BLaER1 (cell line): ENCODE measurements around the gene ENO2.

Experiments
- H3K27ac ChIP-seq: shearing (Covaris generic); formaldehyde crosslinking; 2 replicates; pipeline ENCODE4 v1.8.1; 2022
- H3K27me3 ChIP-seq: shearing (Covaris generic); formaldehyde crosslinking; 2 replicates; pipeline ENCODE4 v1.8.1; 2022
- H3K36me3 ChIP-seq: shearing (Covaris generic); formaldehyde crosslinking; 2 replicates; pipeline ENCODE4 v1.8.1; 2022
- H3K4me1 ChIP-seq: shearing (Covaris generic); formaldehyde crosslinking; 2 replicates; pipeline ENCODE4 v1.8.1; 2022
- H3K4me2 ChIP-seq: shearing (Covaris generic); formaldehyde crosslinking; 2 replicates; pipeline ENCODE4 v1.8.1; 2022
- H3K4me3 ChIP-seq: shearing (Covaris generic); formaldehyde crosslinking; 2 replicates; pipeline ENCODE4 v1.8.1; 2022
- H3K9ac ChIP-seq: shearing (Covaris generic); formaldehyde crosslinking; 2 replicates; pipeline ENCODE4 v1.8.1; 2022
- H3K9me3 ChIP-seq: shearing (Covaris generic); formaldehyde crosslinking; 2 replicates; pipeline ENCODE4 v1.8.1; 2022
- H4K20me1 ChIP-seq: shearing (Covaris generic); formaldehyde crosslinking; 2 replicates; pipeline ENCODE4 v1.8.1; 2022
- Cebpa-rat ChIP-seq: shearing (Covaris generic); IDR thresholded peaks from 2 replicates; pipeline ENCODE4 v1.8.1; 2022

Gene ENO2

DNA sequence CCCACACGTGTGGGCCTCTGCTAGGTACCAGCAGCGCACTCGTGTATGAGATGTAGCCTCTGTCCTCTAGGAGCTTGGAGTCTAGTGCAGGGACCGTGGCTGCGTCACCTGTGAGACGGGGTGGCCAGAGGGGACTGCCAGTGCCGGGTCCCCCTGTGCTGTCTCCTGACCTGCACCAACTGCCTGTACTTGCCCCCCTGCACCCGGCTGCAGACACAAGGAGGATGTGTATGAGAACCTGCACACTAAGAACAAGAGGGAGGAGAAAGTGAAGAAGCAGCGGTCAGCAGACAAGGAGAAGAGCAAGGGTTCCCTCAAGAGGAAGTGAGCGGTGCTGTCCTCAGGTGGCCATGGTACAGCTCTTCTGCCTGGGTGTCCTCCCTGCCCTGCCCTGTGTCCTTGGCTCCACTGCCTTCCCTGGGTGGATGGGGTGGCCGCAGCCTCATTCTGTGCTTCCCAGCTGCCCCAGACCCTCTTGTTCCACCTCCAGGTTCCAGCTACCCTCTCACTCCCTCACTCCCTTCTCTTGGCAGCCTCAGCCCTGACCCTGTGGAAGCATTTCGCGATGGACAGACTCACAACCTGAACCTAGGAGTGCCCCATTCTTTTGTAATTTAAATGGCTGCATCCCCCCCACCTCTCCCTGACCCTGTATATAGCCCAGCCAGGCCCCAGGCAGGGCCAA lies 46.4 kb downstream of the ENO2 start:
- peak overlapping the region; percentile 58 for H3K4me3 ChIP-seq
- H3K4me1 ChIP-seq: peaks cover 97% of the 10 kb centered on the region
- H3K9me3 ChIP-seq: no peaks in the 10 kb centered on the region
- H3K4me2 ChIP-seq: peak overlapping the region; percentile 91
- TF ChIP-seq Cebpa-rat: no peak
- H3K9ac ChIP-seq: peak overlapping the region; percentile 93
- no peaks in the 10 kb centered on the region for H4K20me1 ChIP-seq
- peak overlapping the region; percentile 91 for H3K27ac ChIP-seq
- H3K27me3 ChIP-seq: no peaks in the 10 kb centered on the region
- peaks cover 60% of the 10 kb centered on the region for H3K36me3 ChIP-seq

DNA sequence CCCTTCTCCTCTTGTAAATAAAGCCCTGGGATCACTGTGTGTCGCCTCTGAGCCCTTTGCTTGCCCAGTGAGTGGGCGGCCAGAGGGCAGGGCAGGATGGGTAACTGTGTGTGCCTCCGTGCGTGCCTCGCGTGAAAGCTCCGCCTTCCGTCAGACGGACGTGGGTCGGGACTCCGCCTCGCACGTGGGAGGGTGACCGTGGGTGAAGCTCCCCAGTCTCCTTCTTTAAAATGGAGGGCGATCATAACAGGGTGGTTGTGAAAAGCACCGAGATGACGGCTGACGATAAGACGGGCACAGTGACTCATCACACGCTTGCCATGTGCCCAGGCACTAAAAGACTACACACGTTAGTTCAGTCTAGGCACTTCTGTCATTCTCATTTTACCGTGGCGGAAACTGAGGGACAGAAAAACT lies 46.9 kb downstream of the ENO2 start:
- Histone ChIP-seq H3K4me3 (peak overlapping the region; percentile 58), H3K4me1 (peaks cover 95% of the 10 kb centered on the region), H4K20me1 (no peaks in the 10 kb centered on the region), H3K4me2 (peak overlapping the region; percentile 91), H3K36me3 (peaks cover 60% of the 10 kb centered on the region), H3K27ac (peak overlapping the region; percentile 91), H3K9me3 (no peaks in the 10 kb centered on the region), H3K9ac (peak overlapping the region; percentile 93), H3K27me3 (no peaks in the 10 kb centered on the region)
- TF ChIP-seq Cebpa-rat: no peak

DNA sequence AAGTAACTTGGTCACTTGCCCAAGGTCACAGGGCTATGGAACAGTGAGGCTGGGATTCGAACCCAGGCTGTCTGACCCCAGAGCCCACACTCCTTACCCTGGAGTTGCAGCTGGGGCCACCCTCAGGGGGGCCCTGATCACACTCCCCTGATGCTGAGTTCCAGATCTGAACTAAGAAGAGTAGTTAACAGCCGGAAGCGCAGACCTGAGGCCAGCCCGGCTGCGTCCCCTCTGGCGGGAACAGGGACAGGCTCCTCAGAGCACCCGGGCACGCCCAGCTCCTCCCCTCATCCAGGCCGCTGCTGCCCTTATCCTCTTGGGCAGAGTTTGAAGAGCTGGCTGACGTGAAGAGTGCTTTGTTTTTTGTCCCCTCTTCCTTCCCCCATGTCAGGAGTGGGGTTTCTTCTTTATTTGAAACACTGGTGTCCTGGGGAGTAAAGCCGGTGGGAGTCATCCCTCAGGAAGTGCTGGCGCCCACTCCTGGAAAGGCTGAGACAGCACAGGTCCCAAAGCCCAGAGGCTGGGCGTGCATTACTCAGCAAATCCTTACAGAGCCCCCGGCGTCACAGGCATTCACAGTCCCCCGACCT lies 47.4 kb downstream of the ENO2 start:
- Histone ChIP-seq H3K27me3 (no peaks in the 10 kb centered on the region), H3K9me3 (no peaks in the 10 kb centered on the region), H3K4me3 (peak overlapping the region; percentile 58), H3K4me1 (peaks cover 90% of the 10 kb centered on the region), H3K9ac (peak overlapping the region; percentile 93), H4K20me1 (no peaks in the 10 kb centered on the region), H3K36me3 (peaks cover 60% of the 10 kb centered on the region), H3K4me2 (peak overlapping the region; percentile 91), H3K27ac (peak overlapping the region; percentile 91)
- TF ChIP-seq Cebpa-rat: no peak

- Histone ChIP-seq H3K4me2 (peak overlapping the region; percentile 91), H3K27me3 (no peaks in the 10 kb centered on the region), H3K4me3 (peak overlapping the region; percentile 58), H3K9me3 (no peaks in the 10 kb centered on the region), H3K36me3 (peaks cover 61% of the 10 kb centered on the region), H3K27ac (peak overlapping the region; percentile 91), H4K20me1 (no peaks in the 10 kb centered on the region), H3K4me1 (peaks cover 86% of the 10 kb centered on the region), H3K9ac (peak overlapping the region; percentile 93)
- TF ChIP-seq Cebpa-rat: peak; percentile 64; the same call in 1 of the 2 replicates
These were observed 48.1 kb downstream of the ENO2 start for GRCh38 chr12:6962285-6963015.

DNA sequence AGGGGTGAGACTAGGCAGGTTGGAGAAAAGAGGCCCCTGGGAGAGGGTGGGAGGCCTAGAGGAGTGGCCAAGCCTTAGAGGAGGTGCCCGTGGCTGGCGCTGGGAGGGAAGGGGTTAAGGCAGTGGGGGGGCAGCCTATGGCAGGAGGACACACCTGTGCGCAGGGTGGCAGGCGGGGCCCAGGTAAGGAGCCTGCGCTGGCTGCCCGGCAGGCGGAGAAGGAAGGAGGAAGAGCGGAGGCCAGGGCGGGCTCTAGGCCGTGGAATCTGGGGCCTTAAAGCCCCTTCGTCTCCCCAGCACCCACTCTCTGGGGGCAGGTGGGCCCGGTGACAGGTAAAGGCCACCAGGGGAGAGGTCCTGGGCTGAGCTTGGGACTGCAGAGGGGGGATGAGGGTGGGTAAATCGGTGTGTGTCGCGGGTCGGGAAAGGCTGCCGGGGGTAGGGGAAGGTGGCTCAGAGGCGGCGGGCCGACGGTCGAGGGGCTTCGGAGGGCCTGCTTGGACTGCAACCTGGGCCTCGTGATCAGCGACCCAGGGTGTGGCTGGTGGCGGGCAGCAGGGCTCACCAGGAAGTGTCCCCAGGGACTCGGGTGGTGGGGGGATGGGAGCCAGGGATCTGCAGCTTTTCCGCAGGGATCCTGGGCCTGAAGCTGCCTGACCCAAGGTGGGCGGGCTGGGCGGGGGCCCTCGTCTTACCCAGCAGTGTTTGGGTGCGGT lies 48.8 kb downstream of the ENO2 start:
- Histone ChIP-seq H3K27me3 (no peaks in the 10 kb centered on the region), H3K4me2 (peak overlapping the region; percentile 91), H3K27ac (peak overlapping the region; percentile 91), H3K9ac (peak overlapping the region; percentile 93), H4K20me1 (no peaks in the 10 kb centered on the region), H3K4me1 (peaks cover 86% of the 10 kb centered on the region), H3K4me3 (no peak overlapping the region), H3K9me3 (no peaks in the 10 kb centered on the region), H3K36me3 (peaks cover 61% of the 10 kb centered on the region)
- TF ChIP-seq Cebpa-rat: no peak

DNA sequence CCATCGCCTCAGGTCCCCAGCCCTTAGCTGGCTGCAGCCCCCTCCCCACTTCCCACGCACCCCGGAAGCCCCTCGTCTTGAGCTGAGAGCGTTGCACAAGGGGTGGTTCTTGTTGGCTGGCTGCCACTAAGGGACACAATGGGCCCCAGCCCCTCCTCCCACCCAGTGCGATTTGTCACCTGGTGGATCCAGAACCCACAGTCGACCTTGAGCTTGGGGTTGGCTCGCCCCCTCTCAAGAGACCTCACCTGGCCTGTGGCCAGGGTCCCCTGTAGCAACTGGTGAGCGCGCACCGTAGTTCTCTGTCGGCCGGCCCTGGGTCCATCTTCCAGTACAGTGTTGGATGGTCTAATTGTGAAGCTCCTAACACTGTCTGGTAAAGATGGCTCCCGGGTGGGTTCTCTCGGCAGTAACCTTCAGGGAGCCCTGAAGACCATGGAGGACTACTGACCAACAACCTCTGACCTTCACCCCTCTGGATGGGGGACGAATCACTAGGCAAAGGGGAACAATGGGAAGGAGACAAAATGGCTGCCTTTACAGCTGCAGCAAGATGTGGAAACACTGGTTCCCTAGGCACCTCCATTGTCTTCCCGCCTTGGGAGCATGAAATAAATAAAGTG lies 49.5 kb downstream of the ENO2 start:
- H4K20me1 ChIP-seq: peaks cover 3% of the 10 kb centered on the region; the same call in 1 of the 2 replicates
- peak overlapping the region; percentile 43; the same call in 1 of the 2 replicates for H3K9ac ChIP-seq
- peak overlapping the region; percentile 46 for H3K4me2 ChIP-seq
- peaks cover 86% of the 10 kb centered on the region for H3K4me1 ChIP-seq
- no peak overlapping the region for H3K4me3 ChIP-seq
- H3K27ac ChIP-seq: peak overlapping the region; percentile 63
- no peaks in the 10 kb centered on the region for H3K27me3 ChIP-seq
- no peaks in the 10 kb centered on the region for H3K9me3 ChIP-seq
- no peak for TF ChIP-seq Cebpa-rat
- peaks cover 64% of the 10 kb centered on the region for H3K36me3 ChIP-seq

DNA sequence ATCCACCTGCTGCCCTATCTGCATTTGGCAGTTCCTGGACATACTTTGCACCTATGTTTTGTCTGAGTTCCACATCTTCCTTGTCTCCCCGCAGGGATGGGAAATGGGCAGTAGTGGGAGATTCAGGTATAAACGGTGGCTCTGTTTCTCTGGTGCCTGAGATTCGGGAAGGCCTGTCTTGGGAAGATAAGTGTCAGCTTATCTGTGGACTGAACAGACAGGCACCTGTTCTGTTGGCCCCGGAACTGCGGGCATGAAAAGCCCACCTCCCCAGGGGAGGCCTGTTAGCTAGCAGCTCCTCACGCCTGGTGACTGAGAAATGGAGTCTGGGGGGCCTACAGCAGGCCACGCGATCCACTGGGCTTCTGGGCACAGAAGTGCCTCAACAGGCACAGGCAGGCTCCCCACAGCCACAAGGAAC lies 50.2 kb downstream of the ENO2 start:
- peaks cover 69% of the 10 kb centered on the region for H3K36me3 ChIP-seq
- no peak overlapping the region for H3K4me3 ChIP-seq
- H3K9ac ChIP-seq: peak overlapping the region; percentile 43
- no peaks in the 10 kb centered on the region for H3K27me3 ChIP-seq
- peak overlapping the region; percentile 63 for H3K27ac ChIP-seq
- no peak for TF ChIP-seq Cebpa-rat
- H3K4me1 ChIP-seq: peaks cover 87% of the 10 kb centered on the region
- peaks cover 9% of the 10 kb centered on the region; the same call in 1 of the 2 replicates for H4K20me1 ChIP-seq
- no peaks in the 10 kb centered on the region for H3K9me3 ChIP-seq
- peak overlapping the region; percentile 46 for H3K4me2 ChIP-seq

DNA sequence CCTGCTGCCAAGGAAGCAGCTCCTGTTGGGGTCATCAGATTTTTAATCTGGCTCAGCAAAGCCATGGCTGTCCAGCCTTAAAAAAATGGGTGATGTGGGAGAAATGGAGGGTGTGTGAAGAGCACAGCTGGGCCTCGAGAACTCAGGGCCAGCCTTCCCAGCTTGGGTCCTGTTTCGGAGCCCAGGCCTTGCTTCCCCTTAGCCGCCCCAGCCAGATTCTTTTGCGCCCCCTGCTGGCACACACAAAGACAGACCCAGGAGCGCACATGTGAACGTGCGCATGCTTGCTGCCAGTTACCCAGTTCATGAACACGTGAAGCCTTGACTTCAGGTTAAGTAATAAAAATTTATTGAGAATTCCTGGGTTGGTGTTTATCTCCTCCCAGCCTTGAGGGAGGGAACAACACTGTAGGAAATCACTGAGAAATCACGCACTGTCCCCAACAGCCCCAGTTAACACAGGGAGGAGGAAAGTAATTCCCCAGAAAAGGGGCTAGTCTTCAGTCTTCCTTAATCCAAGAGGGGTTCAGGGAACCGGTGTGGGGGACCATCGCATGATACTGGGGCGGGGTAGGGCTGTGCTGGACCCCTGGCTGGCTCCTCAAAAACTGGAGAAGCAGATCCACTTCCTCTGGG lies 50.8 kb downstream of the ENO2 start:
- Histone ChIP-seq H3K27ac (peak overlapping the region; percentile 63), H3K4me3 (no peak overlapping the region), H3K27me3 (no peaks in the 10 kb centered on the region), H3K4me2 (peak overlapping the region; percentile 46), H3K9ac (peak overlapping the region; percentile 43), H3K36me3 (peaks cover 67% of the 10 kb centered on the region), H4K20me1 (peaks cover 9% of the 10 kb centered on the region; the same call in 1 of the 2 replicates), H3K4me1 (peaks cover 82% of the 10 kb centered on the region), H3K9me3 (no peaks in the 10 kb centered on the region)
- no peak for TF ChIP-seq Cebpa-rat

GRCh38 chr12:6965714-6966113 lies 51.3 kb downstream of the ENO2 start:
- Histone ChIP-seq H4K20me1 (peaks cover 9% of the 10 kb centered on the region; the same call in 1 of the 2 replicates), H3K9ac (peak overlapping the region; percentile 36; the same call in 1 of the 2 replicates), H3K4me2 (peak overlapping the region; percentile 46; the same call in 1 of the 2 replicates), H3K9me3 (no peaks in the 10 kb centered on the region), H3K4me3 (no peak overlapping the region), H3K4me1 (peaks cover 76% of the 10 kb centered on the region), H3K27me3 (no peaks in the 10 kb centered on the region), H3K36me3 (peaks cover 61% of the 10 kb centered on the region), H3K27ac (0 out of 2 replicates have a peak overlapping the region, but pooled peaks have one; percentile 53)
- no peak for TF ChIP-seq Cebpa-rat
